ENCODE data around the gene CCDC40. TPM values are rescaled to one million over a fixed set of nuclear protein-coding genes. Genes with fewer than 3 reads are reported as not detected.

Gene CCDC40
- total RNA-seq, 2 donors from 2014 or later: 21.7 to 38.9 TPM

GRCh38 chr17:80091376-80091775 lies 54.9 kb downstream of the CCDC40 start:
- Mint-ChIP-seq H3K27ac (no peak overlapping the region), H3K4me3 (no peak overlapping the region), H3K9me3 (no peaks in the 10 kb centered on the region), H3K4me1 (no peaks in the 10 kb centered on the region), H3K36me3 (ENCODE audit: low read depth) (peaks cover 1% of the 10 kb centered on the region), H3K27me3 (ENCODE audit: insufficient read depth) (no peaks in the 10 kb centered on the region)
- Histone ChIP-seq H3K27ac (ENCODE audit: low read depth, low read length) (no peak overlapping the region), H3K9me3 (ENCODE audit: control insufficient read depth, low read length) (no peaks in the 10 kb centered on the region), H3K9ac (ENCODE audit: extremely low read depth, low read length, poor library complexity, severe bottlenecking) (no peak overlapping the region), H3K4me1 (ENCODE audit: control insufficient read depth, insufficient read depth, low read length) (no peaks in the 10 kb centered on the region), H3K27me3 (ENCODE audit: control insufficient read depth, insufficient read depth, low read length, poor library complexity, severe bottlenecking) (no peaks in the 10 kb centered on the region), H3K36me3 (ENCODE audit: control insufficient read depth, insufficient read depth, low read length) (no peaks in the 10 kb centered on the region), H3K4me3 (ENCODE audit: low read length) (no peak overlapping the region)
- 95% methylated on average over 4 of the region's 4 CpGs; no CpG with 5 or more reads in 1 of the 2 experiments for WGBS, 2 experiments (ENCODE audit: insufficient coverage in 1 of 2, insufficient read length in 1 of 2)
- no peak for DNase-seq
- no peak for TF ChIP-seq CTCF (conservative IDR thresholded peaks at IDR 0.05)

GRCh38 chr17:80092959-80093358 lies 56.5 kb downstream of the CCDC40 start:
- no peak overlapping the region for H3K4me3 ChIP-seq (ENCODE audit: low read length)
- 82 to 92% methylated on average over 6 to 8 of the region's 8 CpGs for WGBS, 2 experiments (ENCODE audit: insufficient coverage in 1 of 2, insufficient read length in 1 of 2)

GRCh38 chr17:80095038-80095843 lies 58.8 kb downstream of the CCDC40 start:
- peaks cover 1% of the 10 kb centered on the region for H3K36me3 Mint-ChIP-seq (ENCODE audit: low read depth)
- H3K4me1 ChIP-seq (ENCODE audit: control insufficient read depth, insufficient read depth, low read length): no peaks in the 10 kb centered on the region
- no peaks in the 10 kb centered on the region for H3K4me1 Mint-ChIP-seq
- peak; percentile 46 for DNase-seq
- H3K27me3 Mint-ChIP-seq (ENCODE audit: insufficient read depth): peaks cover 3% of the 10 kb centered on the region
- H3K9ac ChIP-seq (ENCODE audit: extremely low read depth, low read length, poor library complexity, severe bottlenecking): no peak overlapping the region
- no peaks in the 10 kb centered on the region for H3K9me3 ChIP-seq (ENCODE audit: control insufficient read depth, low read length)
- no peaks in the 10 kb centered on the region for H3K36me3 ChIP-seq (ENCODE audit: control insufficient read depth, insufficient read depth, low read length)
- no peak for TF ChIP-seq CTCF (conservative IDR thresholded peaks at IDR 0.05)
- H3K27me3 ChIP-seq (ENCODE audit: control insufficient read depth, insufficient read depth, low read length, poor library complexity, severe bottlenecking): no peaks in the 10 kb centered on the region
- H3K27ac ChIP-seq (ENCODE audit: low read depth, low read length): no peak overlapping the region
- no peaks in the 10 kb centered on the region for H3K9me3 Mint-ChIP-seq
- no peak overlapping the region for H3K27ac Mint-ChIP-seq
- no peak overlapping the region for H3K4me3 Mint-ChIP-seq
- no peak overlapping the region for H3K4me3 ChIP-seq (ENCODE audit: low read length)
- whole genome bisulfite sequencing, 2 experiments (ENCODE audit: insufficient coverage in 1 of 2, insufficient read length in 1 of 2): 91 to 98% methylated on average over 18 to 37 of the region's 37 CpGs

More at GRCh38 chr17:80092959-80093358, 56.5 kb downstream of the CCDC40 start:
- Histone ChIP-seq H3K36me3 (ENCODE audit: control insufficient read depth, insufficient read depth, low read length) (no peaks in the 10 kb centered on the region), H3K9me3 (ENCODE audit: control insufficient read depth, low read length) (no peaks in the 10 kb centered on the region), H3K9ac (ENCODE audit: extremely low read depth, low read length, poor library complexity, severe bottlenecking) (no peak overlapping the region), H3K27me3 (ENCODE audit: control insufficient read depth, insufficient read depth, low read length, poor library complexity, severe bottlenecking) (no peaks in the 10 kb centered on the region), H3K27ac (ENCODE audit: low read depth, low read length) (no peak overlapping the region), H3K4me1 (ENCODE audit: control insufficient read depth, insufficient read depth, low read length) (no peaks in the 10 kb centered on the region)
- no peak for DNase-seq
- Mint-ChIP-seq H3K9me3 (no peaks in the 10 kb centered on the region), H3K4me3 (no peak overlapping the region), H3K36me3 (ENCODE audit: low read depth) (peaks cover 1% of the 10 kb centered on the region), H3K4me1 (no peaks in the 10 kb centered on the region), H3K27me3 (ENCODE audit: insufficient read depth) (no peaks in the 10 kb centered on the region), H3K27ac (no peak overlapping the region)
- TF ChIP-seq CTCF (conservative IDR thresholded peaks at IDR 0.05): no peak

Measured in endodermal cell (in vitro differentiated cells).